Loucy (cell line): Measurements from ENCODE around the gene CHI3L1.
A peak's percentile ranks its signal among the peaks of the same experiment; 100 is the strongest.

ENCODE experiments used
- EZH2phosphoT487 ChIP-seq: fragments of 200-600 bp; IDR thresholded peaks from 2 replicates; pipeline ENCODE4 v1.6.1; 2018; ENCODE audit warnings: antibody characterized with exemption, mild to moderate bottlenecking, moderate library complexity, borderline replicate concordance
- TF ChIP-seq, protein P1 (sequence below): fragments of 200-600 bp; sonication (generic); conservative IDR thresholded peaks from 2 replicates; pipeline ENCODE4 v1.5.1; 2014; ENCODE audit warnings: mild to moderate bottlenecking, antibody characterized with exemption, low read length

GRCh38 chr1:203148127-203148526 lies 38.4 kb downstream of the CHI3L1 start:
- TF ChIP-seq, protein P1, sequence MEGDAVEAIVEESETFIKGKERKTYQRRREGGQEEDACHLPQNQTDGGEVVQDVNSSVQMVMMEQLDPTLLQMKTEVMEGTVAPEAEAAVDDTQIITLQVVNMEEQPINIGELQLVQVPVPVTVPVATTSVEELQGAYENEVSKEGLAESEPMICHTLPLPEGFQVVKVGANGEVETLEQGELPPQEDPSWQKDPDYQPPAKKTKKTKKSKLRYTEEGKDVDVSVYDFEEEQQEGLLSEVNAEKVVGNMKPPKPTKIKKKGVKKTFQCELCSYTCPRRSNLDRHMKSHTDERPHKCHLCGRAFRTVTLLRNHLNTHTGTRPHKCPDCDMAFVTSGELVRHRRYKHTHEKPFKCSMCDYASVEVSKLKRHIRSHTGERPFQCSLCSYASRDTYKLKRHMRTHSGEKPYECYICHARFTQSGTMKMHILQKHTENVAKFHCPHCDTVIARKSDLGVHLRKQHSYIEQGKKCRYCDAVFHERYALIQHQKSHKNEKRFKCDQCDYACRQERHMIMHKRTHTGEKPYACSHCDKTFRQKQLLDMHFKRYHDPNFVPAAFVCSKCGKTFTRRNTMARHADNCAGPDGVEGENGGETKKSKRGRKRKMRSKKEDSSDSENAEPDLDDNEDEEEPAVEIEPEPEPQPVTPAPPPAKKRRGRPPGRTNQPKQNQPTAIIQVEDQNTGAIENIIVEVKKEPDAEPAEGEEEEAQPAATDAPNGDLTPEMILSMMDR, result peak; percentile 63
- no peak for TF ChIP-seq EZH2phosphoT487
